Testis (tissue), 3 donors: ENCODE results near the gene GARNL3. TPM values are rescaled to one million over a fixed set of nuclear protein-coding genes. Genes with fewer than 3 reads are reported as not detected.
A peak's percentile ranks its signal among the peaks of the same experiment; 100 is the strongest.

Experiments
- DNase-seq: peaks from one replicate; pipeline ENCODE4 v3.0.0-alpha.2; 2019
- H3K27ac ChIP-seq, 2 donors: fragments of 200-600 bp; sonication (generic); one replicate each; pipeline ENCODE4 v1.5.1; 2019
- H3K27me3 ChIP-seq: fragments of 200-600 bp; sonication (generic); one replicate; pipeline ENCODE4 v1.5.1; 2019
- H3K36me3 ChIP-seq: fragments of 200-600 bp; sonication (generic); one replicate; pipeline ENCODE4 v1.5.1; 2017; ENCODE audit warnings: low read depth; ENCODE audit errors: missing control alignments
- H3K4me1 ChIP-seq: fragments of 200-600 bp; sonication (generic); one replicate; pipeline ENCODE4 v1.5.1; 2019
- H3K4me3 ChIP-seq, 2 donors: fragments of 200-600 bp; sonication (generic); one replicate each; pipeline ENCODE4 v1.5.1; 2017 to 2019
- H3K9me3 ChIP-seq: fragments of 200-600 bp; sonication (generic); one replicate; pipeline ENCODE4 v1.5.1; 2017
- POLR2A ChIP-seq: fragments of 450-650 bp; IDR thresholded peaks from one replicate; pipeline ENCODE4 v1.6.1; 2017; ENCODE audit warnings: antibody characterized with exemption, mild to moderate bottlenecking, moderate library complexity
- WGBS, 2 donors: methylation state at CpG; one replicate each; pipeline ENCODE4 v1.1.5; 2018; 5-methylcytosine and 5-hydroxymethylcytosine counted together
- intact Hi-C: fragments of 100-400 bp; cut with DNase I; formaldehyde crosslinking; loops from one replicate; pipeline ENCODE4 v1.15.1; 2023; ENCODE audit warnings: low total_unique reads
- polyA plus RNA-seq: library from polyadenylated mRNA; stranded (reverse); fragments of 350-450 nt; fragmentation: Illumina TruSeq; extraction: RNeasy Lipid Tissue Mini Kit (QIAGEN cat#74804); gene quantifications from one replicate; pipeline ENCODE4 v1.2.3, GENCODE V29; 2014; ENCODE audit warnings: low read depth, low replicate concordance; ENCODE audit not compliant: insufficient read depth
- total RNA-seq, 2 donors: library from RNA; depleted of rRNA; stranded (reverse); fragments of >200 nt; gene quantifications; one replicate each; pipeline ENCODE4 v1.2.3, GENCODE V29; 2016
- TF ChIP-seq, protein P1 (sequence below), 3 experiments: fragments of 450-650 bp in 2 of 3; fragments of 200-600 bp in 1 of 3; sonication (generic) in 1 of 3; IDR thresholded peaks; one replicate each; pipeline ENCODE4 v1.5.1; 2016 to 2019; ENCODE audit warnings: antibody characterized with exemption in 3 of 3, mild to moderate bottlenecking in 2 of 3, moderate library complexity in 1 of 3

The GARNL3 gene
- total and polyA plus RNA-seq, 3 donors from 2014 or later, result 12.9 to 42.8 (median 25.9) TPM

DNA sequence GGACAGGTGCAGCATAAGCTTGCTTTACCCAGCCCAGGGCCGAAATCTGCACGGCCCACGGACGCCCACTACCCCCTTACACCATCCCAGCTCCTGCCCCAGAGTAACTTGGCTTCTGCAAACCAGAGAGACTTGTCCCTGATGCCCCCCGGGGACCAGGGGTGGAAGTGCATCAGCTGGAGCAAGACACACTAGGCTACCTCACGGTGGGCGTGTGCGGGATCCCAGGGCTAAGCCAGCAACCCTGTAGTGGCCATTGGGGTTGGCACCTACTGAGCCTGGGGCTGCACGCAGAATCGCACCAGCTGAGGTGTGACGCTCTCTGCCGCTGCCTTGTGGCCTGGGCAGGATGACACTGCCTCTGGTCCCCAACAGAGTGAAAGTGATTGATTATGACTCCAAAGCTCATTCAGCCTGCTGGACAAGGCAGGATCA, 153.5 kb downstream of the GARNL3 start:
- Histone ChIP-seq H3K4me3 (no peak overlapping the region), H3K4me1 (peaks cover 10% of the 10 kb centered on the region), H3K27me3 (no peaks in the 10 kb centered on the region), H3K9me3 (no peaks in the 10 kb centered on the region), H3K36me3 (no peaks in the 10 kb centered on the region), H3K27ac (no peak overlapping the region)
- TF ChIP-seq, protein P1, sequence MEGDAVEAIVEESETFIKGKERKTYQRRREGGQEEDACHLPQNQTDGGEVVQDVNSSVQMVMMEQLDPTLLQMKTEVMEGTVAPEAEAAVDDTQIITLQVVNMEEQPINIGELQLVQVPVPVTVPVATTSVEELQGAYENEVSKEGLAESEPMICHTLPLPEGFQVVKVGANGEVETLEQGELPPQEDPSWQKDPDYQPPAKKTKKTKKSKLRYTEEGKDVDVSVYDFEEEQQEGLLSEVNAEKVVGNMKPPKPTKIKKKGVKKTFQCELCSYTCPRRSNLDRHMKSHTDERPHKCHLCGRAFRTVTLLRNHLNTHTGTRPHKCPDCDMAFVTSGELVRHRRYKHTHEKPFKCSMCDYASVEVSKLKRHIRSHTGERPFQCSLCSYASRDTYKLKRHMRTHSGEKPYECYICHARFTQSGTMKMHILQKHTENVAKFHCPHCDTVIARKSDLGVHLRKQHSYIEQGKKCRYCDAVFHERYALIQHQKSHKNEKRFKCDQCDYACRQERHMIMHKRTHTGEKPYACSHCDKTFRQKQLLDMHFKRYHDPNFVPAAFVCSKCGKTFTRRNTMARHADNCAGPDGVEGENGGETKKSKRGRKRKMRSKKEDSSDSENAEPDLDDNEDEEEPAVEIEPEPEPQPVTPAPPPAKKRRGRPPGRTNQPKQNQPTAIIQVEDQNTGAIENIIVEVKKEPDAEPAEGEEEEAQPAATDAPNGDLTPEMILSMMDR (IDR thresholded peaks at IDR 0.05), result no peak
- no peak for TF ChIP-seq POLR2A
- peak; percentile 31 for DNase-seq
- intact Hi-C loops, result no loop called here
- WGBS, 2 donors, result 68 to 96% methylated on average over 4 to 12 of the region's 12 CpGs

DNA sequence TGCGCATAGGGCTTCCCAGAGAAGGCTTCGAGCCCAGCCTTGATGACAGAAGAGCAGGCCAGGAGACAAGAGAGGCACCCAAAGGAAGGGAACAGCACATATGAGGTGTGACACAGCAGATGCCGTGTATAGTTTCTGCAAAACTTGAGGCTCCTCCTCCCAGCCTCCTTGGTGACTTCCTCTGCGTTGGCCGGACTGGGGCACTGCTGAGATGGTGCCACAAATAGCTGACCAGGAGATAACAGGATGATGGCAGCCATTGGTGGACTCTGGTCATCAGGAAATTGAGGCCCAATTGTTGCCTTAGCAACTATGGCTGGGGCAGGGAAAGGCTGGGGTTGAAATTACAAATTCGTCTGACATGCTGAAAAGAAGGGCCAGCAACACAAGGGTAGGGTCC, 154.8 kb downstream of the GARNL3 start:
- intact Hi-C loops, result no loop called here
- 89 to 91% methylated on average over 6 of the region's 6 CpGs for WGBS, 2 donors
- Histone ChIP-seq H3K4me3 (no peak overlapping the region), H3K27me3 (no peaks in the 10 kb centered on the region), H3K4me1 (peaks cover 15% of the 10 kb centered on the region), H3K36me3 (no peaks in the 10 kb centered on the region), H3K27ac (no peak overlapping the region), H3K9me3 (no peaks in the 10 kb centered on the region)
- TF ChIP-seq POLR2A, result no peak
- TF ChIP-seq, protein P1 (IDR thresholded peaks at IDR 0.05), result no peak
- no peak for DNase-seq

DNA sequence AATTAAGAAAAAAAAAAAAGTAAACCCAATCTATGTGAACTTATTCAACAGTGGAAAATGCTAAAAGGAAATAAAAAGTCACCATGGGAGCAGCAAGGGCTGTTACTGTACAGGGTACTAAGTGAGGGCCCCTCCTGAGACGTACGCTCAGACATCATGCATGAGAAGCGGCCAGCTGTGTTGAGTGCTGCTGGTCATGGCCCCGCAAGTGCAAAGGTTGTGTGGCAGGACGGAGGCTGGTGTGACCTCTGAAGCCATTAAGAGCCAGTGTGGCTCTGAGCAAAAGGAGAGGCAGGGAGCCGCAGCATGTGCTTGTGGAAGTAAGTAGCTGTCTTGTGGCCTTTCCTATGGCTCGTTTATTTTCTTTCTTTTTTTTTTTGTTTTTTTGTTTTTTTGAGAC, 156.5 kb downstream of the GARNL3 start:
- intact Hi-C loops, result no loop called here
- 87 to 92% methylated on average over 7 of the region's 7 CpGs for WGBS, 2 donors
- Histone ChIP-seq H3K9me3 (no peaks in the 10 kb centered on the region), H3K27ac (no peak overlapping the region), H3K4me1 (peaks cover 26% of the 10 kb centered on the region), H3K4me3 (no peak overlapping the region), H3K27me3 (no peaks in the 10 kb centered on the region), H3K36me3 (no peaks in the 10 kb centered on the region)
- TF ChIP-seq, protein P1 (IDR thresholded peaks at IDR 0.05), result no peak
- TF ChIP-seq POLR2A, result no peak
- DNase-seq, result no peak

DNA sequence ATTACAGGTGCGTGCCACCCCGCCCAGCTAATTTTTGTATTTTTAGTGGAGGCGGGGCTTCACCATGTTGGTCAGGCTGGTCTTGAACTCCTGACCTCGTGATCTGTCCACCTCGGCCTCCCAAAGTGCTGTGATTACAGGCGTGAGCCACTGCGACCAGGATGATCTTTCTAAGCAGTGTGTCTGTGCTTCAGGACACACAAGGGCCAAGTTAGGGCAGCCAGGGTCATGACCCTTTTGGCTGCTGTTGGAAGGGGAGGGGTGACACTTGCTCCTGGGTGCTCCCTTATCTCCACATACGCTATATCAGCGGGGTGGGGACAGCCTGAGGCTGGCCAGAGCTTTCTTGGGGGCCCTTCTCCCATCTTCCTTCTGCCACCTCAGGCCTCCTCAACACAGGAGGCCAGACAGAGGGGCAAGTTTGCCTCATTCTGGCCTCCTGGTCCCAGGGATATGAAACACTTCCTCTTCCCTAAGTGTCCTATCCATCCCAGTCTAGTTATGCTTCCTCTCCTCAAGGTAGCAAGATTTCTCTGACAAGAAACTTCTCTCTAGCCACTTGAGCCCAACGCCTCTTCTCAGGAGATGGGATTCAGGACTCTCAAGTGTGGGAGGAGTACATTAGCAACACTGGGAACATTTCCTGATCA, 157.7 kb downstream of the GARNL3 start:
- no peak for DNase-seq
- TF ChIP-seq, protein P1 (IDR thresholded peaks at IDR 0.05), result no peak
- no peak for TF ChIP-seq POLR2A
- no peak overlapping the region for H3K4me3 ChIP-seq
- H3K9me3 ChIP-seq, result no peaks in the 10 kb centered on the region
- 81 to 84% methylated on average over 9 to 10 of the region's 10 CpGs for WGBS, 2 donors
- H3K4me1 ChIP-seq, result peaks cover 26% of the 10 kb centered on the region
- no peak overlapping the region for H3K27ac ChIP-seq
- H3K36me3 ChIP-seq, result no peaks in the 10 kb centered on the region
- intact Hi-C loops, result no loop called here
- H3K27me3 ChIP-seq, result no peaks in the 10 kb centered on the region

DNA sequence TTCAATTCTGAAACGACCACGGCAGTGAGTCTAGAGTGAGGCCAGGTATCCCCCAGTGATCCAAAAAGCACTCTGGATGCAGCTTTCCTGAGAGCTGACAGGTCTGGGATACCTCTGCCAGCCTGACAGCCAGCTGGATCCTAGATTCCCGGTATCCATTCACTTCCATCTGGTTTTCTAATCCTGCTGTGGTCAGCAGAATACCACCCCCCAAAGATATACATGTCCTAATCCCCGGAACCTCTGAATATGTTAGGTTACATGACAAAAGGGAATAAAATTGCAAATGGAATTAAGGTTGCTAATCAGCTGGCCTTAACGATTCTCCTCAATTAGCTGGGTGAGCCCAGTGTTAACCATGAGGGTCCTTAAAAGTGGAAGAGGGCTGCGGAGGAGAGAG, 158.2 kb downstream of the GARNL3 start:
- Histone ChIP-seq H3K36me3 (no peaks in the 10 kb centered on the region), H3K27ac (peak overlapping the region in 1 of 2 donors; percentile 92), H3K4me1 (peaks cover 26% of the 10 kb centered on the region), H3K27me3 (no peaks in the 10 kb centered on the region), H3K9me3 (no peaks in the 10 kb centered on the region), H3K4me3 (peak overlapping the region; percentile 85 to 96)
- no peak for TF ChIP-seq POLR2A
- TF ChIP-seq, protein P1 (IDR thresholded peaks at IDR 0.05), result no peak
- 26 to 38% methylated on average over 6 of the region's 6 CpGs for WGBS, 2 donors
- DNase-seq, result no peak
- intact Hi-C loops, result no loop called here
